KOPT-K1 (cell line): ENCODE measurements around the gene ARFIP1.
"Not testable (repeated sequence)": the region's sequence is repeated elsewhere in the genome, so short reads cannot be mapped to it uniquely, and the experiment has no call there.

Source experiments
- H3K27ac ChIP-seq: fragments of 200-600 bp; sonication (generic); 2 replicates; pipeline ENCODE4 v1.5.1; 2016; ENCODE audit warnings: antibody characterized with exemption, mild to moderate bottlenecking, low read depth, low read length; ENCODE audit not compliant: poor library complexity, severe bottlenecking
- H3K36me3 ChIP-seq: fragments of 200-600 bp; sonication (generic); 2 replicates; pipeline ENCODE4 v1.5.1; 2017; ENCODE audit warnings: antibody characterized with exemption, mild to moderate bottlenecking, low read length, moderate library complexity; ENCODE audit not compliant: insufficient read depth
- H3K9me3 ChIP-seq: fragments of 200-600 bp; sonication (generic); 2 replicates; pipeline ENCODE4 v1.5.1; 2017; ENCODE audit warnings: antibody characterized with exemption, low read length, mild to moderate bottlenecking; ENCODE audit not compliant: insufficient read depth, poor library complexity, severe bottlenecking

ARFIP1 gene

DNA sequence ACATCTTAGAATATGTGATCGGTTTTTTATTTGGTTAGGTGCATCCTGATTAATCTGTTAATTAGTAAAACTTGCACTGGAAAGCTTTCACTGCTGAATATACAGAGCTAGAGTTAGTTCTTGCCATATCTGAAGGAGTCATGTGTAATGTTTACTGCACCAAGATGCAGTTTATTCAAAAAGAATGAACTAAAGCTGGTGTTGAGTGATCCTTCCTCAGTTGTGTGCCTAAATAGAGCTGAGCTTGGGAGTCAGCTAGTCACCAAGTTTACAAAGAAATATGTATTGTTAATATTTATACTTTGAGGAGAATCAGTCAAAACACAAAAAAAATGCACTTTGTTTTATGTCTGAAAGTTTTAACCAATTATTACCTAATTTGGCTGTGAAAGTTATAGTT lies 102.2 kb downstream of the ARFIP1 start:
- peaks cover 17% of the 10 kb centered on the region for H3K36me3 ChIP-seq
- H3K9me3 ChIP-seq: peaks cover 11% of the 10 kb centered on the region
- no peak overlapping the region for H3K27ac ChIP-seq

GRCh38 chr4:152885185-152885584 lies 105.4 kb downstream of the ARFIP1 start:
- Histone ChIP-seq H3K9me3 (no peaks in the 10 kb centered on the region), H3K27ac (no peak overlapping the region)

DNA sequence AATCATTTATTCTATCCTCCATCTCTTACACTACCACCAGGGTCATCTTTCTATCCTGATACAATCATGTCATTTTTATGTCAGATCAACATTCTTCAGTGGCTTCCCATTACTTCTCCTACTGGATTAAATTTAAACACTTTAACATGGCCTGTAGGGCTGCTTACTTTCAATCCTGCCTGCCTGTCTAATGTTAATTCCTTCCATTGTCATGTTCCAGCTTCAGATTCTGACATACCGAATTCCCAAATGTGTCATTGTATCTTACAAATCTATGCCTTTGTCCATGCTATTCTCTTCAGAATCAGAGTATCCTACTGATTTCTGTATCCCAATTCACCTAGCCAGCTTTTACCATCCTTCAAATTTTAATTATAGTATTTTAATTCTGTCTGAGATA lies 106.4 kb downstream of the ARFIP1 start:
- peaks cover 21% of the 10 kb centered on the region for H3K36me3 ChIP-seq
- H3K27ac ChIP-seq: no peak overlapping the region
- H3K9me3 ChIP-seq: no peaks in the 10 kb centered on the region

More at GRCh38 chr4:152885185-152885584, 105.4 kb downstream of the ARFIP1 start:
- peaks cover 21% of the 10 kb centered on the region for H3K36me3 ChIP-seq

DNA sequence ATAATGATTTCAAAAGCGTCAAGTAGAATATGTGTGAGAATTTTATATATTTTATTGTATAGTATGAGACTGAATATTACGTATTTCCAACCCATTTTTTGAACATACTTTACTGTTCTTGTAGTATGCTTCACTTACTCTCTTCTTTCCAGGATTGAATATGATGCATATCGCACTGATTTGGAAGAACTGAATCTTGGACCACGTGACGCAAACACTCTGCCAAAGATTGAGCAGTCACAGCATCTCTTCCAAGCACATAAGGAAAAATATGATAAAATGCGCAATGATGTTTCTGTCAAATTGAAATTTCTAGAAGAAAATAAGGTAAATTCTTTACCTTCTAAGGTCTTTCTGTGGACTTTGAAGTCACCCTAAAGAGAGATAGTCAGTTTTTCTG lies 108.2 kb downstream of the ARFIP1 start:
- Histone ChIP-seq H3K36me3 (peaks cover 27% of the 10 kb centered on the region), H3K9me3 (no peaks in the 10 kb centered on the region), H3K27ac (no peak overlapping the region)

DNA sequence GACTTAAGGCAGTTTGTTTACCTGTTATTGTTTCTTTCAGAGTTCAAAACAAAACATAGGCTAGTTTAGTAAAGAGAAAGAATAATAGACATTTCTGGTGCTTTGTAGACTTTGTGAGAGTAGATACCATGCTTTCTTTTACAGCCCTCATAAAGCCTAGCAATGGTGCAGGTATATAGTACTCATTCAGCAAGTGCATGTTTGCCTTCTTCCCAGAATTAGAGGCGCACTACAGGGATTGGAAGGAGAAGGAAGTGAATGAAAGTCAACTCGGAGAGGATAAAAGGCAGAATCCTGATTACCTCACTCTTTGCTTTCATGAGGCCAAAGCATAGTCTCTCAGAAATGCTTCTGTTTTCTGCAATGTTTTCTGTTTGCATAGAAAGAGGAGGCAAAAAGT lies 113.2 kb downstream of the ARFIP1 start:
- H3K36me3 ChIP-seq: peaks cover 23% of the 10 kb centered on the region
- no peaks in the 10 kb centered on the region for H3K9me3 ChIP-seq
- no peak overlapping the region for H3K27ac ChIP-seq

DNA sequence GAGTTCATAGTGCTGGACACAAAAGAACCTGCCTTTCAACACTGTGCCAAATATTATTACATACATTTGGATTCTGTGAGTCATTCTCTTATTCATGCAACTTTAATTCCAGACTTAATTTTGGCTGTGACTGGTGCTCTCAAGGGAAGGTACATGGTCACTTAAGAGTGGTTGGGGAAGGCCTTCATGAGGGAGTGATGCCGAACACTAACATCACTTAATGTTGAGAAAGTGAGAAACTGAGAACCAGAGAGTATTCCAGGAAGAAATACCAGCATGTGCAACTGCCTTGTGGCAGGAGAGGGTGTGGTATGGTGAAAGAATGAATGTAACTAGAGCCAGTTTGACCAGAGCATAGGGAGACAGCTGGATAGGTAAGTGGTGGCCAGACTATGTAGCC lies 114.9 kb downstream of the ARFIP1 start:
- no peak overlapping the region for H3K27ac ChIP-seq
- no peaks in the 10 kb centered on the region for H3K9me3 ChIP-seq
- peaks cover 13% of the 10 kb centered on the region for H3K36me3 ChIP-seq

- Histone ChIP-seq H3K9me3 (no peaks in the 10 kb centered on the region), H3K27ac (no peak overlapping the region), H3K36me3 (peaks cover 4% of the 10 kb centered on the region)
These were observed 117.1 kb downstream of the ARFIP1 start for GRCh38 chr4:152896811-152897210.

- not testable (repeated sequence) for H3K27ac ChIP-seq, H3K36me3 ChIP-seq, H3K9me3 ChIP-seq
These were observed 118.4 kb downstream of the ARFIP1 start for GRCh38 chr4:152898133-152898532.

DNA sequence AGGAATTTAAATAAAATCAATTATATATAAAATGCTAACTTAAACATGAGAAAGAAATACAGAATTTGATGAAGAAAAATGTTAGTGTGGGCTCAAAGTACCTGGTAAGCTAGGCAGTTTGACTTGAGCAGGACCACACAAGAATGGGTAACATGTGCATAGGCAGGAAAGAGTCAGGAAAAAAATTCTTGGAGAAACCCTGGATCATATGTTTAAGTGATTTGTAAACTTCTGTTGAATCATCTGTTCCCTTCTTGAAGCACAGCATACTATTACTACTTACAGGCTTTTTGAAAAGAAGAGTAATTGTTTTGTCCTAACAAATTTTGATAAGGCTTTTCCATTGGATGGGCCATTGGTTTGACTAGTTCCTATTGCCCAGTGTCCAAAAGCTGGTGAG lies 118.9 kb downstream of the ARFIP1 start:
- H3K36me3 ChIP-seq: no peaks in the 10 kb centered on the region
- no peak overlapping the region for H3K27ac ChIP-seq
- H3K9me3 ChIP-seq: no peaks in the 10 kb centered on the region

GRCh38 chr4:152900395-152900794 lies 120.6 kb downstream of the ARFIP1 start:
- no peaks in the 10 kb centered on the region; the same call in 1 of the 2 replicates for H3K36me3 ChIP-seq
- H3K27ac ChIP-seq: no peak overlapping the region
- no peaks in the 10 kb centered on the region for H3K9me3 ChIP-seq

DNA sequence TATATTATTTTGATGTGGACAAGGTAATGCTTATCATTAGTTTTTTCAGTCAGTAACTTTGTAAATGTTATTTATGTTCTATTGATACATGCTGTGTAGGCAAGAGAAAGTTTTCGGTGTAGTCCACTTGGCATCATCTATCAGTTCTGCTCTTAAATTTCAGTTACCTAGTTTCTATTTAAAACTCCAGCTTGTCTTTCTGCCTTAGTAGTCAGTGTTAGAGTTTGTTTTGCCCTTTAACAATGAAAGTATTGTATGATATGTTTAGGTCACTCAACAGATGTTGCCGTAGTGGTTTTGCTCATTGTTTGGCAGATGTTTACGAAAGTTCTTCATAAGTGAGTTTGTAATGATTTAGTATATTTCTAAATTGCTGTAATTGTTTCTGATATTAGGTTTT lies 121.5 kb downstream of the ARFIP1 start:
- H3K27ac ChIP-seq: no peak overlapping the region
- H3K9me3 ChIP-seq: no peaks in the 10 kb centered on the region
- peaks cover 4% of the 10 kb centered on the region; the same call in 1 of the 2 replicates for H3K36me3 ChIP-seq

GRCh38 chr4:152903658-152904057 lies 123.9 kb downstream of the ARFIP1 start:
- peaks cover 10% of the 10 kb centered on the region; the same call in 1 of the 2 replicates for H3K36me3 ChIP-seq
- no peak overlapping the region for H3K27ac ChIP-seq

DNA sequence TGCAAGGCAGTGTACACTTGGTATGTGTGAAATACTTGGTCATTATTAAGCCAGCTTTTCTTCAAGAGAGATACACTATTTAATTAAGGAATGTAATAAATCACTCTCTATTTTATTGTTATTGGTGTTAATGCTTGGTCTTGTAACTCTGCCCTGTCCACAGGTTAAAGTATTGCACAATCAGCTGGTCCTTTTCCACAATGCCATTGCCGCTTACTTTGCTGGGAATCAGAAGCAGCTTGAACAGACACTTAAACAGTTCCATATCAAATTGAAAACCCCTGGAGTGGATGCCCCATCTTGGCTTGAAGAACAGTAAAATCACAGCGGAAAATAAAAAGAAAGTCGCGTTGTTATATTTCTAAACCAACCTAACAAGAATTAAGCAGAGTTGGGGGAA lies 130.1 kb downstream of the ARFIP1 start:
- Histone ChIP-seq H3K36me3 (peaks cover 20% of the 10 kb centered on the region; the same call in 1 of the 2 replicates), H3K27ac (no peak overlapping the region)

More at GRCh38 chr4:152903658-152904057, 123.9 kb downstream of the ARFIP1 start:
- H3K9me3 ChIP-seq: no peaks in the 10 kb centered on the region

GRCh38 chr4:152910521-152910920 lies 130.8 kb downstream of the ARFIP1 start:
- Histone ChIP-seq H3K9me3 (no peaks in the 10 kb centered on the region), H3K27ac (no peak overlapping the region), H3K36me3 (peaks cover 20% of the 10 kb centered on the region; the same call in 1 of the 2 replicates)

More for the DNA sequence above, 130.1 kb downstream of the ARFIP1 start:
- H3K9me3 ChIP-seq: no peaks in the 10 kb centered on the region

DNA sequence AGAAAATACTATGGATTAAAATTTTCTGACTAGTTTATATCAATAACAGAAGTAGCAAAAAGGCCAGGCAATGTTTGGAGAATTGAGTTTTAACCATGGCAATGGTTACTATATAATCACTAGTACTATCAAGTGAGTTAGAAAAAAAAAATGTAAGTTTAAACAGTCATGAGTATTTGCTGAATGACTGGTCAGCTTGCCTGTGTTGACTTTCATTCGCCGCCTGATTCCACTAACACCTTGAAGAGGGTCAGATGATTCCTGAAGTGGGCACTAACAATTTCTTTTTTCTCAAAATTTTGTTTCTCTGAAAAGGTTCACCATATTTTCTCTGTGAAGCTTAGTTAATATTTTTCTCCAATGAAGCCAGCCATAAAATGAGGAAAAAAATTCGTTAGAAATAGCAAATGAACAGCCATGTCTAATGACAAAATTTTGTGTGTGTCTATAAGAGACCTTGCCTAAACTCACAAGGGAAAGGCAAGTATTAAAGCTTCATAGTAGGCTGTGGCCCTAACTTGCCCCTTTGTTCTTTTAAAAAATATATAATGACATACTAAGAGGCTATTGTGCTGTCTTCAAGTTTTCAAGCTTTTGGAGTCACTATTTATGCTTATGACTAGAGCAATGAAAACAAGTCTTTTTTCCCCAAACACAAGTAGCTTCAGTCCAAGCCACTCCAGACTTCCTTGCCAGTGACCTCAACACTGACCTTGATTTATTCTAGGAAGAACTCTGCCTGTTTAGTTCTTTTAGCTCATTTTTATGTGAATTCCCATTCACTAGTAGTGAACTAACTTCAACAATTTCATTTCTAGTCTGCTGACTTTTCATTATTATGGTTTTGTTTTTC lies 138.0 kb downstream of the ARFIP1 start:
- Histone ChIP-seq H3K9me3 (peaks cover 32% of the 10 kb centered on the region), H3K27ac (no peak overlapping the region)

GRCh38 chr4:152919826-152920225 lies 140.1 kb downstream of the ARFIP1 start:
- Histone ChIP-seq H3K27ac (no peak overlapping the region), H3K36me3 (no peaks in the 10 kb centered on the region), H3K9me3 (peaks cover 32% of the 10 kb centered on the region)

More for the DNA sequence above, 138.0 kb downstream of the ARFIP1 start:
- no peaks in the 10 kb centered on the region for H3K36me3 ChIP-seq
